RWPE1 (cell line): ENCODE measurements around the gene JKAMP.
"Not testable (repeated sequence)": the region's sequence is repeated elsewhere in the genome, so short reads cannot be mapped to it uniquely, and the experiment has no call there.

ENCODE experiments used
- CTCF ChIA-PET: fragments of 350-600 bp; sonication (Branson Sonifier 250); formaldehyde crosslinking; extraction: SDS; loops from one replicate; lab custom pipeline; 2021; lab: Yijun Ruan, JAX
- POLR2A ChIA-PET: fragments of 400-600 bp; formaldehyde crosslinking; extraction: SDS; loops from one replicate; lab custom pipeline; 2020; ENCODE audit warnings: antibody characterized with exemption; ENCODE audit not compliant: low non-redundant PET; lab: Yijun Ruan, JAX
- DNase-seq: peaks from one replicate; pipeline ENCODE4 v3.0.0; 2012; ENCODE audit warnings: low spot score
- H3K27ac ChIP-seq: fragments of 450-650 bp; 2 replicates; pipeline ENCODE4 v1.5.1; 2017
- TF ChIP-seq, protein P1 (sequence below): fragments of 450-650 bp; conservative IDR thresholded peaks from 2 replicates; pipeline ENCODE4 v1.5.1; 2017; ENCODE audit warnings: low read depth, mild to moderate bottlenecking

JKAMP gene

DNA sequence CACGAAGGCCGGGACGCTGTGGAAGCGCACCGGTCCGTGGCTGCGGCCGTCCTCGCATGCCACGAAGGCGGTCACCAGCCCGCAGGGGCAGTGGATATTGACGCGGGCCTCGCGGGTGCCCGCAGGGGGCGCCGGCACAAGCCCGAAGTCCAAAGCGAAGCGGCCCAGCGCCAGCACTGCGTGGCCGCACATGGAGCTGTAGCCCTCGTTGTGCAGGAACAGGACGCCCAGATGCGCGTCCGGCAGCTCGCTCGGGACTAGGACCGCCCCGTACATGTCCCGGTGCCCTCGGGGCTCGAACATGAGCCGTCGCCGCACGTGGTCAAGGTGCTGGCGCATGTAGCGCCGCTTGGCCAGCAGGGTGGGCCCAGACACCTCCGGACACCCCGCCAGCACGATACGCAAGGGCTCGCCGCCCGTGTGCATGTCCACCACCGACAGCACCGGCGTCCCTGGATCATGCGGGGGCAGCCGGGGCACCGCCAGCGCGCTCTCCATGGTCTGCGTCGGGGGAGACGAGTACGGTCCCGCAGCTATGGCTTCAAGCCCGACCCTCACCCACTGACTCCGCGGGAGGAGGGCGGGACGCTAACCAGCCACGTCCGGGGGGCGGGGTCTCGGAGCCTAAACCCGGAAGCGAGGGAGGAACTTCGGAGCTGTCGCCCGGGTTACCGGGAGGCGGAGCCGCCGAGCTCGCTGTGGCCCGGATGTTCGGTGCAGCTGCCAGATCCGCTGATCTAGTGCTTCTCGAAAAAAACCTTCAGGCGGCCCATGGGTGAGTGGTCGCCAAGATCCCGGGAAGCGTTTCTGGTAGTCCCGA is at the start of gene JKAMP, which contains the start of gene L3HYPDH:
Gene JKAMP, plus strand, starts transcription at position 699 of the 820 bp plus-strand sequence. Its CDS starts 73 bp downstream, at position 772.
Gene L3HYPDH, minus strand, starts transcription at position 590 of the 820 bp plus-strand sequence. Its CDS starts 92 bp downstream, at position 498.
- POLR2A ChIA-PET, result interaction anchor here (0.6 kb wide), 1 partner anchor 607 kb away, joined by 3 read pairs; no protein-coding TSS in a partner anchor
- CTCF ChIA-PET, result interaction anchor here (0.5 to 1.4 kb wide), 7 partner anchors 23 to 1838 kb away, joined by 3 to 5 read pairs (median 3); no protein-coding TSS in a partner anchor
- DNase-seq, result peak; percentile 92
- TF ChIP-seq, protein P1, sequence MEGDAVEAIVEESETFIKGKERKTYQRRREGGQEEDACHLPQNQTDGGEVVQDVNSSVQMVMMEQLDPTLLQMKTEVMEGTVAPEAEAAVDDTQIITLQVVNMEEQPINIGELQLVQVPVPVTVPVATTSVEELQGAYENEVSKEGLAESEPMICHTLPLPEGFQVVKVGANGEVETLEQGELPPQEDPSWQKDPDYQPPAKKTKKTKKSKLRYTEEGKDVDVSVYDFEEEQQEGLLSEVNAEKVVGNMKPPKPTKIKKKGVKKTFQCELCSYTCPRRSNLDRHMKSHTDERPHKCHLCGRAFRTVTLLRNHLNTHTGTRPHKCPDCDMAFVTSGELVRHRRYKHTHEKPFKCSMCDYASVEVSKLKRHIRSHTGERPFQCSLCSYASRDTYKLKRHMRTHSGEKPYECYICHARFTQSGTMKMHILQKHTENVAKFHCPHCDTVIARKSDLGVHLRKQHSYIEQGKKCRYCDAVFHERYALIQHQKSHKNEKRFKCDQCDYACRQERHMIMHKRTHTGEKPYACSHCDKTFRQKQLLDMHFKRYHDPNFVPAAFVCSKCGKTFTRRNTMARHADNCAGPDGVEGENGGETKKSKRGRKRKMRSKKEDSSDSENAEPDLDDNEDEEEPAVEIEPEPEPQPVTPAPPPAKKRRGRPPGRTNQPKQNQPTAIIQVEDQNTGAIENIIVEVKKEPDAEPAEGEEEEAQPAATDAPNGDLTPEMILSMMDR, result peak; percentile 71
- H3K27ac ChIP-seq, result peak within 1 kb of the TSS; percentile 94

GRCh38 chr14:59435101-59435500 is 49.2 kb upstream of the JKAMP start:
- ChIA-PET CTCF (no interaction called here), POLR2A (no interaction called here)
- TF ChIP-seq, protein P1, result no peak
- H3K27ac ChIP-seq, result no peak overlapping the region
- no peak for DNase-seq

GRCh38 chr14:59435987-59436386 is 48.3 kb upstream of the JKAMP start:
- TF ChIP-seq, protein P1, result no peak
- no peak for DNase-seq
- H3K27ac ChIP-seq, result no peak overlapping the region
- CTCF ChIA-PET, result no interaction called here
- POLR2A ChIA-PET, result no interaction called here

- peak; percentile 20 for DNase-seq
- H3K27ac ChIP-seq, result no peak overlapping the region
- TF ChIP-seq, protein P1, result no peak
- ChIA-PET CTCF (no interaction called here), POLR2A (no interaction called here)
These were observed 46.1 kb upstream of the JKAMP start for GRCh38 chr14:59438195-59438647.

DNA sequence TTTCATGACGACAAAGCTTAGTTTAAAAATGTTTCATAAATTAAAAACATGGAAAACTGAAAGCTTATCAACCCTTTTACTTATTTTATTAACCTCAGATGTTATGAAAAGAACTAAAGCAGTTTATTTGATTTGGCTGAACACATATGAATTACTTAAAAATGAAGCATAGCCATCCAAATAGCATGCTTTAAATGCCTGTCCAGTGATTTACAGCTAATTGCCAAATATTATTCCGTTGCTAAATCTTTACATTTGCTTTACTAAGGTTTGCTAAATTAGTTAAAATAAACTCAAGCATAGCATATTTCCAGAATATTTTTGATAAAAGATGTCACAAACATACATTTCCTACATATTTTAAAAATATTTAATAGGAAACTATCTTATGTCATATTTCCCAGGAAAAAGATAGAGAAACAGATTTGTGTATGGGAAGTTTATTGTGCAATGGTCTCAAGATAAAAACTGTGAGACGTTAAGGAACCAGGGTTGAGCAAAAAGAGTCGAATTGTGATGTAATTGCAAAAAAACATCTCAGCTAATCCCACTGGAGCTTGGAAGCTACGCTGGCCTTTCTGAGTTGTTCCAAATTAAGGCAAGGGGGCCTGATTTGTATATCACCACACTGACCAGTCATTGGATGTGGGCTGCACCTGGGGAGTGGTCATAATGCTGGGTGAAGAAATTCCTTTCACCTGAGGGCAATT is 44.9 kb upstream of the JKAMP start:
- TF ChIP-seq, protein P1, result no peak
- peak; percentile 11 for DNase-seq
- H3K27ac ChIP-seq, result no peak overlapping the region
- ChIA-PET POLR2A (interaction anchor here (0.6 kb wide), 1 partner anchor 87 kb away, joined by 3 read pairs; no protein-coding TSS in a partner anchor), CTCF (interaction anchor here (0.6 kb wide), 1 partner anchor 78 kb away, joined by 3 read pairs; no protein-coding TSS in a partner anchor)

DNA sequence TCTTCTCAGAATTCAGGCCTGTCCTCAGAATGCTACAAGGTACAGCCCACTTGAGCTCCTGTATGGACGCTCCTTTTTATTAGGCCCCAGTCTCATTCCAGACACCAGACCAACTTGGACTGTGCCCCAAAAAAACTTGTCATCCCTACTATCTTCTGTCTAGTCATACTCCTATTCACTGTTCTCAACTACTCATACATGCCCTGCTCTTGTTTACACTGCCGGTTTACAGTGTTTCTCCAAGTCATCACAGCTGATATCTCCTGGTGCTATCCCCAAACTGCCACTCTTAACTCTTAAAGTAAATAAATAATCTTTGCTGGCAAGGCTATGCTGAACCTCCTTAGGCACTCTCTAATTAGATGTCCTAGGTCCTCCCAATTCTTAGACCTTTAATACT is 35.6 kb upstream of the JKAMP start:
- POLR2A ChIA-PET, DNase-seq, CTCF ChIA-PET, H3K27ac ChIP-seq: not testable (repeated sequence)
